ENCODE results near the gene AP2A2. TPM values are rescaled to one million over a fixed set of nuclear protein-coding genes. Genes with fewer than 3 reads are reported as not detected.

Gene AP2A2
- total and polyA plus RNA-seq, 2 donors (not counting 1 experiment from before 2014, with no cell fraction given) = 53.1 to 57.0 TPM

DNA sequence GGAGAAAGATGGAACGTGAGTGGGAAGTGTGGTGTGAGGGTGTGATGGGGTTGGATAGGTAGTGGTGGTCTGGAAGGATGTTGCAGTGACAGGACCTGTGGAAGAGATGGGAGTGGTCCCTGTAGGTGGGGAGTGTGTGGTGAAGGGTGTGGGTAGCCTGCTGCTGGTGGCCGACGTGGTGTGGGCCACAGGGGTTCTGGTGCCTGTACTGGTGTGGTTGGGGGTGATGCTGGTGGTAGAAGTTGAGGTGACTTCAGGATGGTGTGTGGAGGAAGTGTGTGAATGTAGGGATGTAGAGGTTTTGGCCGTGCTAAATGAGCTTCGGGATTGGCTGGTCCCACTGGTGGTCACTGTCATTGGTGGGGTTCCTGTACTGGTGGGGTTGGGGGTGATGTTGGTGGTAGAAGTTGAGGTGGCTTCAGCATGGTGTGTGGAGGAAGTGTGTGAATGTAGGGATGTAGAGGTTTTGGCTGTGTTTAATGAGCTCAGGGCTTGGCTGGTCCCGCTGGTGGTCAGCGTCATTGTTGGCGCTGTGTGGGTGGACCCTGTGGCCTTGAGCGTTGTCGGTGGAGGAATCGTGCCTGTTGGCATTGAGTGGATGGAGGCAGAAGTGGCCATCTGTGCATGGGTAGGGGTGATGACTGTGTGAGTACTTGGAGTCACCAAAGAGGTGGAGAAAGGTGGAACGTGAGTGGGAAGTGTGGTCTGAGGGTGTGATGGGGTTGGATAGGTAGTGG is 91.8 kb downstream of the AP2A2 start:
- Mint-ChIP-seq H3K4me1 (no peaks in the 10 kb centered on the region), H3K4me3 (no peak overlapping the region), H3K27ac (no peak overlapping the region), H3K27me3 (no peaks in the 10 kb centered on the region), H3K9me3 (ENCODE audit: insufficient read depth) (peaks cover 4% of the 10 kb centered on the region)
- Histone ChIP-seq H3K79me2 (ENCODE audit: control insufficient read depth, insufficient read depth, low read length) (peaks cover 16% of the 10 kb centered on the region), H3K4me3 (ENCODE audit: control extremely low read depth in 1 of 5, extremely low read depth in 1 of 5, insufficient read depth in 1 of 5, low read depth in 2 of 5, low read length in 4 of 5) (no peak overlapping the region), H3K9me3 (ENCODE audit: control extremely low read depth in 1 of 3, control insufficient read depth in 2 of 3, insufficient read depth in 1 of 3, low read length in 2 of 3) (peaks cover 0 to 2% (median 0%) of the 10 kb centered on the region in 3 donors), H3K27ac (ENCODE audit: low read length in 2 of 2) (no peak overlapping the region), H3K4me1 (ENCODE audit: control insufficient read depth in 2 of 2, insufficient read depth in 2 of 2, low read length in 2 of 2) (no peaks in the 10 kb centered on the region), H2AFZ (ENCODE audit: insufficient read depth, low read depth, low read length, poor library complexity, severe bottlenecking) (no peak overlapping the region), H3K9ac (ENCODE audit: low read length) (no peak overlapping the region), H3K27me3 (replicated peaks in 1 of 4; ENCODE audit: control extremely low read depth in 1 of 4, control insufficient read depth in 3 of 4, insufficient read depth in 4 of 4, low read length in 3 of 4) (no peaks in the 10 kb centered on the region), H3K4me2 (replicated peaks; ENCODE audit: low read depth, low read length, poor library complexity, severe bottlenecking) (no peak overlapping the region), H3K36me3 (replicated peaks in 1 of 2; ENCODE audit: control extremely low read depth in 1 of 2, control insufficient read depth in 1 of 2, extremely low read depth in 1 of 2, insufficient read depth in 2 of 2, low read length in 1 of 2) (no peaks in the 10 kb centered on the region), H4K20me1 (ENCODE audit: control insufficient read depth, insufficient read depth, low read length, poor library complexity, severe bottlenecking) (no peaks in the 10 kb centered on the region)
- DNase-seq (peak; percentile 23), ATAC-seq (ENCODE audit: low read depth) (no peak)
- WGBS (ENCODE audit: insufficient coverage) = 86% methylated on average over 12 of the region's 12 CpGs
- TF ChIP-seq EZH2 (IDR thresholded peaks at IDR 0.05; ENCODE audit: borderline replicate concordance, insufficient read depth, low read depth, low read length, poor library complexity, severe bottlenecking) = no peak
- TF ChIP-seq, protein P1, sequence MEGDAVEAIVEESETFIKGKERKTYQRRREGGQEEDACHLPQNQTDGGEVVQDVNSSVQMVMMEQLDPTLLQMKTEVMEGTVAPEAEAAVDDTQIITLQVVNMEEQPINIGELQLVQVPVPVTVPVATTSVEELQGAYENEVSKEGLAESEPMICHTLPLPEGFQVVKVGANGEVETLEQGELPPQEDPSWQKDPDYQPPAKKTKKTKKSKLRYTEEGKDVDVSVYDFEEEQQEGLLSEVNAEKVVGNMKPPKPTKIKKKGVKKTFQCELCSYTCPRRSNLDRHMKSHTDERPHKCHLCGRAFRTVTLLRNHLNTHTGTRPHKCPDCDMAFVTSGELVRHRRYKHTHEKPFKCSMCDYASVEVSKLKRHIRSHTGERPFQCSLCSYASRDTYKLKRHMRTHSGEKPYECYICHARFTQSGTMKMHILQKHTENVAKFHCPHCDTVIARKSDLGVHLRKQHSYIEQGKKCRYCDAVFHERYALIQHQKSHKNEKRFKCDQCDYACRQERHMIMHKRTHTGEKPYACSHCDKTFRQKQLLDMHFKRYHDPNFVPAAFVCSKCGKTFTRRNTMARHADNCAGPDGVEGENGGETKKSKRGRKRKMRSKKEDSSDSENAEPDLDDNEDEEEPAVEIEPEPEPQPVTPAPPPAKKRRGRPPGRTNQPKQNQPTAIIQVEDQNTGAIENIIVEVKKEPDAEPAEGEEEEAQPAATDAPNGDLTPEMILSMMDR (IDR thresholded peaks at IDR 0.05) = no peak
- intact Hi-C loops (cut with micrococcal nuclease) = no loop called here
- ChIA-PET POLR2A (no interaction called here), CTCF (no interaction called here)

DNA sequence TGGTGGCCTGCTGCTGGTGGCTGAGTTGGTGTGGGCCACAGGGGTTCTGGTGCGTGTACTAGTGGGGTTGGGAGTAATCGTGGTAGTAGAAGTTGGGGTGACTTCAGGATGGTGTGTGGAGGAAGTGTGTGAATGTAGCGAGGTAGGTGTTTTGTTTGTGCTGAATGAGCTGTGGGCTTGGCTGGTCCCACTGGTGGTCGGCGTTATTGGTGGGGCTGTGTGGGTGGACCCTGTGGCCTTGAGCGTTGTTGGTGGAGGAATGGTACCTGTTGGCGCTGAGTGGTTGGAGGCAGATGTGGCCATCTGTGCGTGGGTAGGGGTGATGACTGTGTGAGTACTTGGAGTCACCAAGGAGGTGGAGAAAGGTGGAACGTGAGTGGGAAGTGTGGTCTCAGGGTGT is 92.4 kb downstream of the AP2A2 start:
- Histone ChIP-seq H3K4me3 (ENCODE audit: control extremely low read depth in 1 of 5, extremely low read depth in 1 of 5, insufficient read depth in 1 of 5, low read depth in 2 of 5, low read length in 4 of 5) (no peak overlapping the region), H3K9me3 (ENCODE audit: control extremely low read depth in 1 of 3, control insufficient read depth in 2 of 3, insufficient read depth in 1 of 3, low read length in 2 of 3) (peaks cover 0 to 2% (median 0%) of the 10 kb centered on the region in 3 donors), H3K27ac (ENCODE audit: low read length in 2 of 2) (no peak overlapping the region), H2AFZ (ENCODE audit: insufficient read depth, low read depth, low read length, poor library complexity, severe bottlenecking) (no peak overlapping the region), H3K9ac (ENCODE audit: low read length) (no peak overlapping the region), H3K27me3 (replicated peaks in 1 of 4; ENCODE audit: control extremely low read depth in 1 of 4, control insufficient read depth in 3 of 4, insufficient read depth in 4 of 4, low read length in 3 of 4) (no peaks in the 10 kb centered on the region), H4K20me1 (ENCODE audit: control insufficient read depth, insufficient read depth, low read length, poor library complexity, severe bottlenecking) (no peaks in the 10 kb centered on the region), H3K4me1 (ENCODE audit: control insufficient read depth in 2 of 2, insufficient read depth in 2 of 2, low read length in 2 of 2) (no peaks in the 10 kb centered on the region), H3K36me3 (replicated peaks in 1 of 2; ENCODE audit: control extremely low read depth in 1 of 2, control insufficient read depth in 1 of 2, extremely low read depth in 1 of 2, insufficient read depth in 2 of 2, low read length in 1 of 2) (no peaks in the 10 kb centered on the region), H3K79me2 (ENCODE audit: control insufficient read depth, insufficient read depth, low read length) (peaks cover 16% of the 10 kb centered on the region), H3K4me2 (replicated peaks; ENCODE audit: low read depth, low read length, poor library complexity, severe bottlenecking) (no peak overlapping the region)
- Mint-ChIP-seq H3K4me1 (no peaks in the 10 kb centered on the region), H3K4me3 (no peak overlapping the region), H3K27me3 (no peaks in the 10 kb centered on the region), H3K27ac (no peak overlapping the region), H3K9me3 (ENCODE audit: insufficient read depth) (peaks cover 4% of the 10 kb centered on the region)
- TF ChIP-seq, protein P1 (IDR thresholded peaks at IDR 0.05) = no peak
- no peak for TF ChIP-seq EZH2 (IDR thresholded peaks at IDR 0.05; ENCODE audit: borderline replicate concordance, insufficient read depth, low read depth, low read length, poor library complexity, severe bottlenecking)
- no peak for ATAC-seq (ENCODE audit: low read depth)
- WGBS (ENCODE audit: insufficient coverage) = 98% methylated on average over 9 of the region's 9 CpGs
- no peak for DNase-seq
- ChIA-PET POLR2A (no interaction called here), CTCF (no interaction called here)
- intact Hi-C loops (cut with micrococcal nuclease) = no loop called here

All from B cell (primary cell).